Gastrocnemius medialis (tissue), 4 donors: ENCODE data around the gene BICD2. TPM values are rescaled to one million over a fixed set of nuclear protein-coding genes. Genes with fewer than 3 reads are reported as not detected.
A peak's percentile ranks its signal among the peaks of the same experiment; 100 is the strongest.

Experiments used
- ATAC-seq, 2 donors: fragments of 150-250 bp; one replicate each; pipeline ENCODE4 v1.9.1; 2016
- DNase-seq, 2 donors: peaks; one replicate each; pipeline ENCODE4 v3.0.0-alpha.2; 2019
- H3K27ac ChIP-seq, 4 donors: fragments of 200-600 bp; sonication (generic); 1 replicate in 1 of 4; 2 replicates in 3 of 4; pipeline ENCODE4 v1.5.1; 2016 to 2018; ENCODE audit warnings: mild to moderate bottlenecking in 2 of 4, moderate library complexity in 1 of 4
- H3K27me3 ChIP-seq, 3 donors: fragments of 200-600 bp; sonication (generic) in 2 of 3; 1 replicate in 1 of 3; 2 replicates in 2 of 3; pipeline versions ENCODE4 v1.5.1 to v1.6.0; 2016 to 2019; ENCODE audit warnings: mild to moderate bottlenecking in 1 of 3, moderate library complexity in 1 of 3
- H3K36me3 ChIP-seq, 2 donors: fragments of 200-600 bp; sonication (generic) in 1 of 2; one replicate each; pipeline ENCODE4 v1.5.1; 2017 to 2018
- H3K4me1 ChIP-seq, 2 donors: fragments of 200-600 bp; sonication (generic) in 1 of 2; one replicate each; pipeline ENCODE4 v1.5.1; 2016 to 2017; ENCODE audit warnings: mild to moderate bottlenecking in 2 of 2
- H3K4me3 ChIP-seq, 4 donors: fragments of 200-600 bp; sonication (generic) in 3 of 4; 1 replicate in 1 of 4; 2 replicates in 3 of 4; pipeline ENCODE4 v1.5.1; 2016 to 2019; ENCODE audit warnings: mild to moderate bottlenecking in 2 of 4
- H3K9me3 ChIP-seq, 3 donors: fragments of 200-600 bp; sonication (generic) in 2 of 3; 1 replicate in 1 of 3; 2 replicates in 2 of 3; pipeline ENCODE4 v1.5.1; 2016 to 2019
- POLR2A ChIP-seq, 2 donors: fragments of 450-650 bp; IDR thresholded peaks; one replicate each; pipeline ENCODE4 v1.6.1; 2017; ENCODE audit warnings: antibody characterized with exemption in 2 of 2, mild to moderate bottlenecking in 2 of 2, moderate library complexity in 2 of 2
- in situ Hi-C, 4 donors: fragments of 200-750 bp; cut with MboI; loops; one replicate each; pipeline versions ENCODE4 v1.15.0 to v1.8.0; 2017; ENCODE audit warnings: low sequenced_read_pairs in 4 of 4
- intact Hi-C: fragments of 100-400 bp; cut with DNase I; formaldehyde crosslinking; loops from one replicate; pipeline ENCODE4 v1.15.1; 2023; ENCODE audit warnings: low total_unique reads
- total RNA-seq, 4 donors: library from RNA; depleted of rRNA; stranded (reverse); fragments of >200 nt; gene quantifications; one replicate each; pipeline versions ENCODE4 v1.1.0 to v1.2.3, GENCODE V29; 2016
- TF ChIP-seq, protein P1 (sequence below), 5 experiments: fragments of 450-650 bp in 3 of 5; fragments of 200-600 bp in 2 of 5; sonication (generic) in 2 of 5; IDR thresholded peaks in 4 of 5; conservative IDR thresholded peaks in 1 of 5; 1 replicate in 4 of 5; 2 replicates in 1 of 5; pipeline ENCODE4 v1.5.1; 2016 to 2019; ENCODE audit warnings: antibody characterized with exemption in 5 of 5, mild to moderate bottlenecking in 3 of 5, moderate library complexity in 3 of 5

Gene BICD2
- total RNA-seq, 4 donors from 2014 or later = 21.5 to 54.6 (median 38.7) TPM

DNA sequence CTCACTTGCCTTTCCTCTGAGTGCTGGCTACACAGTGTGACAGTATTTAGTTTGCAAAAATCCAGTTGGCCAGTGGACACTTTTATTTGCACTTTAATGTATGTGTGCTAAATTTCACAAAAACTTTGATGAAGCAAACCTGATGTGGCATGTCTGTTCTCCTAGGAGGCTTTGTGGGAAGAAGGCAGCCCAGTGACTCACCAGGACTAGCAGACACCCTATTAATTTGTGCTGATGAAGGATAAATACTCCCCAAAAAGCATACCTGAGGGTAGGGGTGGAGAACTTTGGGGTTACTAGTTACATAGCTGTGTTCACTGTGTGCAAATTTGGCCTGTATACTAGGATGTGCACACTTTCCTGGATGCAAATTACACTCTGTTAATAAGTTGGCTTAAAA lies 55.4 kb downstream of the BICD2 start:
- Histone ChIP-seq H3K27me3 (no peaks in the 10 kb centered on the region), H3K4me1 (no peaks in the 10 kb centered on the region), H3K9me3 (no peaks in the 10 kb centered on the region), H3K36me3 (peaks cover 0 to 26% of the 10 kb centered on the region in 2 donors), H3K27ac (no peak overlapping the region), H3K4me3 (no peak overlapping the region)
- in situ Hi-C loops = no loop called here
- no peak for TF ChIP-seq POLR2A (IDR thresholded peaks at IDR 0.05)
- TF ChIP-seq, protein P1, sequence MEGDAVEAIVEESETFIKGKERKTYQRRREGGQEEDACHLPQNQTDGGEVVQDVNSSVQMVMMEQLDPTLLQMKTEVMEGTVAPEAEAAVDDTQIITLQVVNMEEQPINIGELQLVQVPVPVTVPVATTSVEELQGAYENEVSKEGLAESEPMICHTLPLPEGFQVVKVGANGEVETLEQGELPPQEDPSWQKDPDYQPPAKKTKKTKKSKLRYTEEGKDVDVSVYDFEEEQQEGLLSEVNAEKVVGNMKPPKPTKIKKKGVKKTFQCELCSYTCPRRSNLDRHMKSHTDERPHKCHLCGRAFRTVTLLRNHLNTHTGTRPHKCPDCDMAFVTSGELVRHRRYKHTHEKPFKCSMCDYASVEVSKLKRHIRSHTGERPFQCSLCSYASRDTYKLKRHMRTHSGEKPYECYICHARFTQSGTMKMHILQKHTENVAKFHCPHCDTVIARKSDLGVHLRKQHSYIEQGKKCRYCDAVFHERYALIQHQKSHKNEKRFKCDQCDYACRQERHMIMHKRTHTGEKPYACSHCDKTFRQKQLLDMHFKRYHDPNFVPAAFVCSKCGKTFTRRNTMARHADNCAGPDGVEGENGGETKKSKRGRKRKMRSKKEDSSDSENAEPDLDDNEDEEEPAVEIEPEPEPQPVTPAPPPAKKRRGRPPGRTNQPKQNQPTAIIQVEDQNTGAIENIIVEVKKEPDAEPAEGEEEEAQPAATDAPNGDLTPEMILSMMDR (IDR thresholded peaks at IDR 0.05 in 4 of 5, conservative IDR thresholded peaks at IDR 0.05 in 1 of 5) = no peak
- intact Hi-C loops = no loop called here
- no peak for ATAC-seq
- DNase-seq = no peak

DNA sequence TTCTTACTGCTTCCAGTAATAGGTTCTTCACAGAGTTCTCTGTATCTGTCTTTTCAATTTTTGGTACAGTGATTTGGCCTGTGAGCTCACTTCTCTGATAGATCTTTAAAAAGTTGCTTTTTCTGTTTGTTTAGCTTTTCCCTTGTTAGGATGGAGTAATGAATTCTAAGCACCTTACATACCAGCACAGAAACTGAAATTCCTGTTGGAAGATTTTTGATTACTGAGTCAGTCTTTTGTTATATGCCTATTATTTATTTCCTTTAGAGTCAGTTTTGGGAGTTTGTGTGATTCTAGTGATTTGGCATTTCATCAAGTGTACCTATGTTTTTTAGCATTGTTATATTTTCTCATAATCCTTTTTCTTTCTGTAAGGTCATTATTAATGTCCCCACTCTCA lies 57.1 kb downstream of the BICD2 start:
- Histone ChIP-seq H3K36me3 (peaks cover 0 to 9% of the 10 kb centered on the region in 2 donors), H3K9me3 (no peaks in the 10 kb centered on the region), H3K4me3 (no peak overlapping the region), H3K27ac (no peak overlapping the region), H3K4me1 (no peaks in the 10 kb centered on the region), H3K27me3 (no peaks in the 10 kb centered on the region)
- intact Hi-C loops (no loop called here), in situ Hi-C loops (no loop called here)
- no peak for DNase-seq
- no peak for TF ChIP-seq POLR2A (IDR thresholded peaks at IDR 0.05)
- TF ChIP-seq, protein P1 (IDR thresholded peaks at IDR 0.05 in 4 of 5, conservative IDR thresholded peaks at IDR 0.05 in 1 of 5) = no peak
- ATAC-seq = no peak

DNA sequence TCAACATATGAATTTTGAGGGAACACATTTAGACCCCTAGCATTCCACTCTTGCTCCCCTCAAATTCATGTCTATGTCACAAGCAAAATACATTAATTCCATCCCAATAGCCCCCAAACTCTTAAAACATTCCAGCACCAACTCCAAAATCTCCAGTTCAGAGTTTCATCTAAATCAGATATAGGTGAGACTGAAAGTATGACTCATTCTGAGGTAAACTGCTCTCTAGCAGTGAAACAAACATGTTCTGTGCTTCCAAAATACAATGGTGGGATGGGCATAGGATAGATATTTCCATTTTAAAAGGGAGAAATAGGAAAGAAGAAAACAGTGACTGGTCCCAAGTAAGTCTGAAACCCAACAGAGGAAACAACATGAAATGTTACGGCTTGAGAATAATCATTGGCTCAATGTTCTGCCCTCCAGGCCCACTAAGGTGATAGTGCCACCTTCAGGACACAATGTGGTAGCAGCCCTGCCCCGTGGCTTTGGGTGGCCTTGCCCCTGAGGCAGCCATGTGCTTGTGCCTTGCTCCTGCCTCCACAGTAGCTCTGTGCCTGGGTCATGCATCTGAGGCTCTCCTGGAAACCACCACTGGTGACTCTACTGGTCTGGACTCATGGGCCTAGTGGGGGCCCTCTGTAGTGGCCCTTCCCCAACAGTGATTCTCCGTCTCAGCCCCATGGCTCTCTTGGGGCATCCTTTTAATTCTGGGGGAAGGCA lies 58.3 kb downstream of the BICD2 start:
- intact Hi-C loops (no loop called here), in situ Hi-C loops (no loop called here)
- no peak for ATAC-seq

DNA sequence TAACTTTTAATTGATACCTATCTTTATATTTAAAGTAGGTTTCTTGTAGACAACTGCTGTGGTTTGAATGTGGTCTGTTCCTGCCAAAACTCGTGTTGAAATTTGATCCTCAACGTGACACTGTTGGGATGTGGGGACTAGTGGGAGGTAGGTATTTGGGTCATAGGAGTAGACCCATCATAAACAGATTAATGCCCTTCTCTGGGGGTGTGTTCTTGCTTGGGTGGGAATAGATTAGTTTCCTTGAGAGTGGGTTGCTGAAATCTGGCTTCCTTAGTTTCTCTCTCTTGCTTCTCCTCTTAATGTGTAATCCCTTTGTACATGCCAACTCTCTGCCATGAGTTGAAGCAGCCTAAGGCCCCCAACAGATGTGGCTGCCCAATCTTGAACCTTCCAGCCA lies 60.1 kb downstream of the BICD2 start:
- Histone ChIP-seq H3K27me3 (no peaks in the 10 kb centered on the region), H3K9me3 (no peaks in the 10 kb centered on the region), H3K4me1 (no peaks in the 10 kb centered on the region), H3K27ac (no peak overlapping the region), H3K4me3 (no peak overlapping the region), H3K36me3 (no peaks in the 10 kb centered on the region)
- intact Hi-C loops = no loop called here
- no peak for TF ChIP-seq POLR2A (IDR thresholded peaks at IDR 0.05)
- TF ChIP-seq, protein P1 (IDR thresholded peaks at IDR 0.05 in 4 of 5, conservative IDR thresholded peaks at IDR 0.05 in 1 of 5) = no peak
- in situ Hi-C loops = no loop called here
- DNase-seq = no peak
- ATAC-seq = no peak

More for the DNA sequence above, 58.3 kb downstream of the BICD2 start:
- H3K27me3 ChIP-seq = no peaks in the 10 kb centered on the region
- no peak for DNase-seq
- H3K36me3 ChIP-seq = no peaks in the 10 kb centered on the region
- H3K27ac ChIP-seq = no peak overlapping the region
- H3K4me1 ChIP-seq = no peaks in the 10 kb centered on the region
- no peaks in the 10 kb centered on the region for H3K9me3 ChIP-seq
- no peak for TF ChIP-seq POLR2A (IDR thresholded peaks at IDR 0.05)
- TF ChIP-seq, protein P1 (IDR thresholded peaks at IDR 0.05 in 4 of 5, conservative IDR thresholded peaks at IDR 0.05 in 1 of 5) = peak in 3 of 5 experiments; percentile 20 to 32 (median 31)
- H3K4me3 ChIP-seq = no peak overlapping the region
